Neural progenitor cell (in vitro differentiated cells): ENCODE measurements around the gene PURA.
A peak's percentile ranks its signal among the peaks of the same experiment; 100 is the strongest.

Experiments
- CTCF ChIP-seq: fragments of 200-600 bp; sonication (generic); IDR thresholded peaks from 2 replicates; pipeline ENCODE4 v1.5.1; 2017; ENCODE audit warnings: antibody characterized with exemption, mild to moderate bottlenecking
- EZH2 ChIP-seq: fragments of 200-600 bp; sonication (generic); IDR thresholded peaks from 2 replicates; pipeline ENCODE4 v1.6.1; 2017; ENCODE audit warnings: antibody characterized with exemption, mild to moderate bottlenecking, moderate library complexity

- TF ChIP-seq CTCF (peak; percentile 39), EZH2 (no peak)
These were observed at the start of gene PURA for GRCh38 chr5:140113699-140114263.
